T-helper 2 cell (primary cell): Measurements from ENCODE around the gene SLC22A23.
"Not testable (repeated sequence)": the region's sequence is repeated elsewhere in the genome, so short reads cannot be mapped to it uniquely, and the experiment has no call there.

Experiments used
- DNase-seq, 5 experiments: peaks; one replicate each; pipeline versions ENCODE4 v3.0.0 to v3.0.0-alpha.2; 2012 to 2022

SLC22A23 gene

DNA sequence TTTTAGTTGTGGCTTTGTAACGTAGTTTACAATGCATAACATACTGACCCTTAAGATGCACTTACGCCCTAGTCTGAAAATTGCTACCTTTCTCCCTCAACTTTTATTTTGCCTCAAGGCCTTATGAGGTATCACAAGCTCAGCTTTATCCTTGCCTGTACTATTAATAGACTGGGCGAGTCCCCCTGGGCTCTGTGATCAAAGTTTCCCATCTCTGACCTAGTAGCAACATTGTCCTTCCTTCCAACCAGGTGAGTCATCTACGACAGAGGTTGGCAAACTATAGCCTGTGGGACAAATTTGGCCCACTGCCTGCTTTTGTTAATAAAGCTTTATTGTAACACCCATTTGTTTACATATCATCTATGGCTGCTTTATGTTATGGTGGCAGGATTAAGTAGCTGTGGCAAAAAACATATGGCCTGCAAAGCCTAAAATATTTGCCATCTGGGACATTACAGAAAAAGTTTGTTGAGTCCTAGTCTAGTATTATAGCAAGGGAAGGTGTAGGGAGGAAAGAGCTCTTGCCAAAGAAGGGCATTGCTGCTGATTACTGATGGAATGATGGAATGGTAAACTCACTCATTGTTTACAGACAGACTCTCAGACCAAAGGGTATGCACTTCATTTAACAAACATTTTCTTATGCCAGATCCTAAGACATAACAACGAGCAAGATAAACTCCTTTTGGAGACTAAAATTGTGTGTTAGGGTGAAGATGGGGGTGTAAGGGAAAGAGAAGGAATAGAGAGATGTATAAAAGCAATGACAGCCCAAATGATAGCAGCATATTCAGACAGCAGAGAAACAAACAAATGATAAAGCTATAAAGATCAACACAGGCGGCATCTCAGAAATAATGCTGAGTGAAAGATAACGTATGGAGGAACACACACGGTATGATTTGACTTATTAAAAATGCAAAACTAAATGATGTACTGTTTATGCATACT, 74.2 kb downstream of the SLC22A23 start:
- DNase-seq = no peak

DNA sequence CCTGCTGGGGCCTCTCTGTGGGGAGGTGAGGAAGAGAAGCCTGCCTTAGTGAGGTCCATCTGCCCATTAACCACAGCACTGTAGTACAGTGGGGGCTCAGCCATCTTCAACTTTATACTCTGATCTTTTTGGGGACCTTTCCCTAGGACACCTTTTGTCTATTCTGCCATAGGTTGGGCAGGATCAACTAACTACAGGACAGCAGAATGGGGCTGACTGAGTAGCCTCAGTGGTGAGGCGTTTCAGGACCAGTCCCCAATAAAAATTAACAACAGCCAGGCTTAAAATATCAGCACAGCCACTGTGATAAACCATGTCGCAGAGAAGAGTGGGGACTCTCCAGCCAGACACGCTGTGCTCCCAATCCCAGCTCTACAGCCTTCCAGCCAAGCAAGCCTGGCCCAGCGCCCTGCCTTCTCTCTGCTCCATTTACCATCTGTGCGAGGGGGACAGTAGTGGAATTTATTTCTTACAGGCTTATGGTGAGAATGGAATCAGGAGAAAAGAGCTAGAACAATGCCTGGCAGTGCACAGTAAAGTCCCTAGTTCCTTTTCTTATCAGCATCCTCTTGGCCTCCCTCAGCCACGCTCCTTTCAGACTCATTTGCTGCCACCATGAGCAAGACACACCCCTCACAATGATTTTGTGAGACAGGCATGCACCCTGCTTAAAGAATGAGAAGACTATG, 75.5 kb downstream of the SLC22A23 start:
- DNase-seq = no peak

DNA sequence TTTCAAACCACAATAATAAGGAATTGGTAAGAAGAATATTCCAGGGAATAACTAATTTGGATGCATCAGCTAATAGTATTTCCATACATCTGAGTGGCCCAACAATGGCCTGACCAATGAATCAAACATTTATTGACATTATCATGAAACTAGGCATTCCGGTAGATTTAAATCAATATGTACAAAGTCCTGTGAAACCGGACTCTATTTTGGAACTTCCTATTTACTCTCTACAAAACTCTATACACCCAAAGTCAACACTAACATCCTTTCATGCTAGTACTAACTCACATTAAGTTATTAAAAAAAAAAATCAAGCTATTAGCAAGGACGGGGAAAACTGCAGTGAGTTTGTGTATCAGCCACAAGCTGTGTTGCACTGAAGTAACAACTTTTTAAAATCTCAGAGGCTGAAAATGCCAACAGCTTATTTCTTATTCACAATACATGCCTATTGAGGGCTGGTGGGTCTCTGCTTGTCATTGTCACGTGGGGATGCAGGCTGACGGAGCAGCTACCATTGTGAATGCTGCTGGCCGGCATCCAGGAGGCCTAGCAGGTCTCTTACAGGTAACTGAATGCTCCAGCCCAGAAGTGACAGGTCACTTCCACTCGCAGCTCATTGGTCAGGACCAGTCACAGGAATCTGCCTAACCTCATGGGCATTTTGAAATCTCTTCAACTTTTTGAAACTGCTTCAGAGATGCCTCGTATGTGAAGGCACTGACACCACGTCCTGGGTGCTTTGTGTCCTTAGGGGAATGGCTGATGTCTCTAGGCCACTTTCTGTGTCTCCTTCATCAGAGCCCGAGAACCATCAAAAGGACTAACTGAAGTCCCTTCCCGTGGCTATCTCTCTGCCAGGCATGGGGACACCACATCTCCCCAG, 76.3 kb downstream of the SLC22A23 start:
- no peak for DNase-seq

DNA sequence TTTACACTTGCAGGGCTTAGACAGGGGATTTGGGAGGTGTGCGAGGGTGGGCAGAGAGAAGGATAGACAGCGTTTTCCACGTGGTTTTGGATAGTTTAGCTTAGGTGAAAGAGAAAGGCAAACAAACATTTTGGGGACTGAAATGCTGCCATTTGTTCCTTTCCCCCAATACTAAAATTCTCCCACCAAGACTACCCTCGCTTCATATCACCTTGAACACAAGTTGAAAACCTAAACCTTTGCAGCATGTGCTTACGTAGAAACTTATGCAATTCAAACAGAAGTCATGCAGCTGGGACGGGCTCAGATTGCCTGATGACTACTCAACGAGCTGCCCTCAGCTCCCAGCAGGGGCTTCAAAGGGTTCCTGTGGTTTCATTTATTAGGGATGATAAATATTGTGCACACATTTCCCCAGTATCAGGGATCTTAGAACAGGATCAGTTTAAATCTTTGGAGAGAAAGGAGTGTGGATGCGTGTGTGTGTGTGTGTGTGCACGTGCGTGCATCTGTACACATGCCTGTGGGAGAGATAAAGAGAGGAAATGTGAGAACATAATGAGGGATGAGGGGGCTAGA, 77.3 kb downstream of the SLC22A23 start:
- DNase-seq = no peak

DNA sequence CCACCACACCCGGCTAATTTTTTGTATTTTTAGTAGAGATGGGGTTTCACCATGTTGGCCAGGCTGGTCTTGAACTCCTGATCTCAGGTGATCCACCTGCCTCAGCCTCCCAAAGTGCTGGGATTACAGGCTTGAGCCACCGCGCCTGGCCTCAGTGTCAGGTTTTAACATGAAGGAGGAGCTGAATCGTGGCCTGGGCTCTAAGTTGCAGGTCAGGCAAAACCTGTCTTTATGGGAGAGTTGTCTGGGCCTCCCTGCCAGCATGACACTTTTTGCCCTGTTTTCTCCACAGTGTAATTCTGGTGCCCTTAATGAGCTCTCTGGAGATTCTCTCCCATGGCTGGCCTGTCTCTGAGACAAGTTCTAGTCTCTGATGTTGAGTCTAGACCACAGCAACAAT, 78.0 kb downstream of the SLC22A23 start:
- not testable (repeated sequence) for DNase-seq

DNA sequence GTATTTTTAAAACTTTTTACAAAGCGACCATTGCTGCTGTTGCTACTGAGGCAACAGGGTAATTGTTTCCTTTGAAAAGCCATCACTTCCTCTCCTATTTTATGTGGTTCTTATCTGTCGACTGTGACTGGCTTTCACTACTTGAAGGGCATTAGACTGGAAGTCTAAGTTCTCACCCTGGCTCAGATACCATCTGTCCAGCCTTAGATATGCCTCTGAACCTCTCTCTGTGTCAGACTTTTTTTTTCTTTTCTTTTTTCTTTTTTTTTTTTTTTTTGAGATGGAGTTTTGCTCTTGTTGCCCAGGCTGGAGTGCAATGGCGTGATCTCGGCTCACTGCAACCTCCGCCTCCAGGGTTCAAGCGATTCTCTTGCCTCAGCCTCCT, 78.5 kb downstream of the SLC22A23 start:
- peak in 1 of 5 experiments; percentile 87 for DNase-seq

DNA sequence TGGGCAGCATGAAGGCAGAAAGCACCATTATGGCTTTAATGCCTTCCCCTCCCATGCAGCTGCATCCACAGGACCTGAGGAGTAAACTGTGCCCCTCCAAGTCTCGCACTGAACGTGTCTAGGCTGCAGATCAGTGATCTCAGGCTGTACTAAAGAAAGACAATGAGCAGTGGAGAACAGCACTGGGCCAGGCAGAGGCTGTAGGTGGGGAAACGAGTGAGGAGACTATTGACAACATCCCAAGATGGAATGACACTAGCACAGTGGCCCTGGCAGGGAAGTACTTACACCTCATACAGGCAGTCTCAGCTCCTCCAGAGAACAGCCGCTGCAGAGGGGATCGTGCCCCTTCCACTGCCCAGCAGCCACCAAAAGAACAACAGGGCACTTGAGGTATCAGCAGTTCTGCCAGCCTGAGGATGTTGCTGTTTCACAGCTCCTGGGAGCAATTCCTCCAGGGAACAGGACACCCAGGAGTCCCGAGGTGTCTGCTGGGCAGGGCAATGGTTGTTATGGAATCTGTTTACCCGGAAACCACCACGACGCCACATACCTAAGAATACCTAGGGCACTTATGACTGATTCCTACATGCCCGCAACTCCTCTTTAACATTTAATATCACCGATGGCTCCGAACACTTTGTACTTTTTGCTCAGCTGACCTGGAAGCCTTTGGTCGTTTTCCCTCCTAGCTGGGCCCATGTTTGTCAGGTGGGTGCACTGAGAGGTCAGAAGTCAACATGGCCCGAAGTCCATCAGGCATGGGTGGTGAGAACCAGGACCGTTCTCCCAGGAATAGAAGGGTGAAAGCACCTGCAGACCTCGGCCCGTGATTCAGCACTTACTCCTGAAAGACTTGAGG, 79.1 kb downstream of the SLC22A23 start:
- DNase-seq = peak in 1 of 5 experiments; percentile 15

DNA sequence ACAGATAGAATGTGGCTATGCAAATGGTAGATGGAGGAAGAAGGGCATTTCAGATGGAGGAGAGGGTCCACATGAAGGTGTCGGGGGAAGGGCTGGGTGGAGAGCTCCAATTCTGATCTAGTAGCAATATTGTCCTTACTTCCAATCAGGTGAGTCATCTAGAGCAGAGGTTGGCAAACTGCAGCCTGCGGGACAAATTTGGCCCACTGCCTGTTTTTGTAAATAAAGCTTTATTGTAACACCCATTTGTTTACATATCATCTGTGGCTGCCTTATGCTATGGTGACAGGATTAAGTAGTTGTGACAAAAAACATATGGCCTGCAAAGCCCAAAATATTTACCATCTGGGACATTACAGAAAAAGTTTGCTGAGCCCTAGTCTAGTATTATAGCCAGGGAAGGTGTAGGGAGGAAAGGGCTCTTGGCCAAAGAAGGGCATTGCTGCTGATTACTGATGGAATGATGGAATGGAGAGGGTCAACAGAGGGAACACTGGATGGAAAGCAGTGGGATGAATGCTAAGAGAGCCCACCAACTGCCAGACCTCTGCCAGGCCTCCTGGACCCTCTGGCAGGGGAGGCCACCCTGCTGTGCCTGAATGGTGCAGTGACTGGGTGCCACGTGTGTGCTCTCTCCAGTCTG, 79.8 kb downstream of the SLC22A23 start:
- no peak for DNase-seq

DNA sequence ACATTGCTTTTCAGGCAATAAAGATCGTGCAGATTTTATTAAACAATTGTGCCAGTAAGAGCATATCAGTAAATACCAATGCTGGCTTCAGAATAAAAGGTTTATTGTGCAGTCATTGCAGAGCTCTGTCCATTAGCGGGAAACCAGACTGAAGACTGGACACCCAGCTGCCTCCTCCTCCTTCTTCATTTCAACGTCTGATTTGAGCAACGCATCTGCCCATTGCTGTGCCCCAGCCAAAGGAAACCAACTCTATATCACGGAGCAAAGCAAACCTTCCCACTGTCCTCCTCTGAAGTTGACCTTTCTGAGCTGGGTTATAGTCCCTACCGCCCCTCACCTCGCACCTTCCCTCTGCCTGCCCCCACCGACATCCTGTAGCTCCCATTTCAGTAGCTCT, 80.8 kb downstream of the SLC22A23 start:
- DNase-seq = no peak

DNA sequence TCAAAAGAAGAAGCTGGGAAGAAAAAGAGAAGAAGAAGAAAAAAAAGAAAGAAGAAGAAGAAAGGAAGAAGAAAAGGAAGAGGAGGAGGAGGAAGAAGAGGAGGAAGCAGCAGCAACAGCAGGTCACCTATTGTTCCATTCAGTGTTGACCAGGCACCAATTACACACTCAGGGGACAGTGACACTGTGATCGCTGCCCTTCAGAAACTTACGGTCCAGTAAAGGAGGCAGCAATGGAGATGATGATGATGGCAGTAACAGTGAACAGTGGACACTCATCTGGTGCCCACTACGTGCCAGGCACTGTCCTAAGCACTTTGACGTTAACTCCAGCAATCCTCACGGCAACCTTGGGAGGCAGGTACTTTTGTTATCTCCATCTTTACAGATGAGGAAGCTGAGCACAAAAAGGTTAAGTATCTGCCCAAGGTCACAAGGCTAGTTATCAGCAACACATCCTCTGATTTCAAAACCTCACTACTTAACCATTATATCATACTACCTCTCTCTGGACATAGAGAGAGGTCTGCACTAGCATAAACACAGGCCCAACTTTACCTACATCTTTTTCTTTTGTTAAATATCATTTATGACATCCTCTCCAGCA, 83.2 kb downstream of the SLC22A23 start:
- no peak for DNase-seq

DNA sequence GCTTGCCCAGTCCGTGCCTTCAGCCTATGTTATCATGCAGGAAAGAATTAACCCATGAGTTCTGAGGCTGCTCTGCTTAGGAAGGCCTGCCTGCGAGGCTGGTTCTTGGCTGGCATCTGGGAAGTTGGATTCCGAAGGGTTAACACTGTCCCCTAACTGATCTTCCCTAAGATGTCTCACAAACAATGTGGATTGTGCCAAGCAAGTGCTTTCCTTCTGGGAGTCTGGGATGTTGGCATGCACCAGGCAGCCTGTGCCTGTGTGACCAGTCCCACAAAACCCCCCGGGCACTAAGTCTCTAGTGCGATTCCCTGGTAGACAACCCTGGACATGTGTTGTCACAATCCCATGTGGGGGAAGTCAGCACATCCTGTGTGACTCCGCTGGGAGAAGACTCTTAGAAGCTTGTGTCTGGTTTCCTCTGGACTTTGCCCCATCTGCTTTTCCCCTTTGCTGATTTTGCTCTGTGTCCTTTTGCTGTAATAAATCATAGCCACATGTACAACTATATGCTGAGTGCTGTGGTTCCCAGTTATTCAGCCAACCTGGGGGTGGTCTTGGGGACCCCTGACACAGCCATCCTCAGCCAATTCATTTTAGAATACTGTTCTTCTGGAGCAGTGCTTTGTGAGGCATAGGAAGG, 83.8 kb downstream of the SLC22A23 start:
- DNase-seq = no peak

DNA sequence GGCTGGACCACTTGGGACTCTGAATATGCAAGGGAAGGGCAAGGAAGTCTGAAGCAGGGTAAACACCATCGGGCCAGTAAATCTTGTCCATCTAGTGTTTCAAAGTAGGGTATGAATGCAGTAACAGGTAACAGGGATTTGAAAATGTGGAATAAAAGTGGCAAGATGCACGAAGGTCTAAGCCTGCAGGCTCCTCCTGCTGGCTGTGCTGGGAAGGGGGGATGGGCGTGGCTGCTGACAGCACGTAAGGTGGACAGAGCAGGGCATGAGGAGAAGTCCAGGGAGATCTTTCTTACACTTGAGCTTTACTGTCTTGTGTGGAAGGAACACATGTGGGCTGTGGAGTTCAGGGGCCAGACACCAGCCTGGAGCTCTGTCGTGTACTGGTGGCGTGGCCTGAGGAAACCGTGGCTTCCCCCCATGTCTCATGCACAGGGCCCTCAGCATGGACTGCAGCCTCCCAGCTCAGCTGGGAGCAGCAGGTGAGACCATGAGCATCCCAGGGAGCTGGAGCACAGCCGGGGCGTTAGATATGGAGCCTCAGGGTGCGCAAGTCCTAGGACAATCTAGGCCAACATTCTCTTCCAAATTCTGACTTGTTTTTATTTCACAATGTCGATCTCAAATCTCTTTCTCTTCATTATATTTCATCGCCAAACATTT, 84.5 kb downstream of the SLC22A23 start:
- no peak for DNase-seq

DNA sequence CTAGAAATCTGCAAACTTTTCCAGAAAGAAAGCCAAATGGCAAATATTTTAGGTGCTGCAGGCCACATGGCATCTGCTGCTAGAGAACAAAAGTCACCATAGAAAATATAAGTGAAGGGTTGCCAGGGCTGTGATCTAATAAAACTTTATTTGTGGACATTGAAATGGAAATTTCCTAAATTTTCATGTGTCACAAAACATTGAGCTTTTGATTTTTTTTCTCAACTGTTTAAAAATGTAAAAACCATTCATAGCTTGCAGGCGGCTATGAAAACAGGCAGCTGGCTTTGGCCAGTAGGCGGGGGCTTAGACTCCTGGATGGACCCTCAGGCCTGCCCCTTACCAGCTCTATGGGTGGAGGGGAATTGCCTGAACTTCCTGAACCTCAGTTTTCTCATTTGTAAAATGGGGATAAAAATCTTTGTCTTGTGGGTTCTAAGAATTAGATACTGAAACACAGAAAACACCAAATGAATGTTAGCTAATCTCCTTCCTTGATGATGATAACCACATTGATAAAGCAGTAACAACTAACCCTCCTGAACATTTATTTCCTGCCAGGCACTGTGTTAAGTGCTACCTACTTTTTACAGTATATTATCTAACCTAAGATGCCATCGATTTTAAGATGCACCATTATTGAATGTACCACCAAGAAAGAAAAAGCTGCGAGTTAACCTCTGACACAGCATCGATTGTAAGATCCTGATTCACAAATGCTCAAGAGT, 85.5 kb downstream of the SLC22A23 start:
- peak in 1 of 5 experiments; percentile 75 for DNase-seq

DNA sequence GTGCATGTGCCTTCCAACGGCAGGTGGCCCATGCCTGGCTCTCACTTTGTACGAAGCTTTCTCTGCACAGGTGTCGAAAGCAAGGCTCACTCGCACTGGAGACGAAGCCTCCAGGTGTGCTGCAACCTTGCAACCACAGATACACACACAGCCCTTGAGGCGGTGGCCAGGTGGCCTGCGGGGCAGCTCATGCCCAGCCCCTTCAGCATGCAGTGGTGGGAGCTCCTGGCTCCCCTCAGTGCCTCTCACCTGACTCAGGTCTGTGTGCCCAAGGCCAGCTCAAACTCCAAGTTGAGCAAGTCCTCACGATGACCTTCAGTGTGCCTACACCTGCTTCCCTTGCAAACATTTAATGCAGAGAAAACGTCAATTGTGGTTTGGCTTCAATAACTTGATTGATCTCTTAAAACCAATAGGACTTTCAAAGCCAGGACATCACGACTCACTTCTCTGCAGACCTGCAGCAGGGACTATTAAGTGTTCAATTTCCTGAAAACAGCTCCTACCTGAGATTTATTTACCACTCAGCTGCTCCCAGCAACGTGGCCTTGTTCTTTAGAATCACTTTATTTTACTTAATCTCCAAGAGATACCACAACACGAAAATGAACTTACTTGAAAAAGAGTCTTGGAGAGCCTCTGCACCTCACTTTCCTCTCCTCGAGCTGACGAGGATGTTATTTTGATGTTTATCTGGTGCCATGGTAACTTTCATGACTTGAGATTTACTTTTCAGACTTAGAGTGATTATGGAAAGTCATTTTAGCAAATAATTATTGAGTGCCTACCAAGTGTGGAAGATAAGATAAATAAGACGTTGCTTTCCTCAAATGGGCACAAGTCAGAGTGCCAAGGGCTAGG, 86.3 kb downstream of the SLC22A23 start:
- peak in 3 of 5 experiments; percentile 8 to 82 (median 49) for DNase-seq

DNA sequence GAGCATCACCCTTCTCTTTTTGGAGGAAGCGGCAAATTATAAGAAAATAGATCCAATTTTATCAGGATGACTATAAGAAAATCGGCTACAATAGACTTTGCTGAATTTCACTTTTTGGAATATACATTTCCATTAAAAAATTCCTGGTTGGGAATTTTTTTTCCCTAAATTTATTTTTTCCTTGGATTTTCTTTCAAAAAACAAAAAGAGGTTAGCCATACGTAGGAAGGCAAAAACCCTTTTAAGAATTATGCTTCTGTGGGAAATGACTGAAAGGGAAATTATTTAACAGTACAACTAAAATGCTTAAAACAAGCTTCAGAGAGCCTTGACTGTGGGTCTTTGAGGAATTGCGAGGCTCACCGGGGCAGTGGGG, 86.9 kb downstream of the SLC22A23 start:
- DNase-seq = no peak

DNA sequence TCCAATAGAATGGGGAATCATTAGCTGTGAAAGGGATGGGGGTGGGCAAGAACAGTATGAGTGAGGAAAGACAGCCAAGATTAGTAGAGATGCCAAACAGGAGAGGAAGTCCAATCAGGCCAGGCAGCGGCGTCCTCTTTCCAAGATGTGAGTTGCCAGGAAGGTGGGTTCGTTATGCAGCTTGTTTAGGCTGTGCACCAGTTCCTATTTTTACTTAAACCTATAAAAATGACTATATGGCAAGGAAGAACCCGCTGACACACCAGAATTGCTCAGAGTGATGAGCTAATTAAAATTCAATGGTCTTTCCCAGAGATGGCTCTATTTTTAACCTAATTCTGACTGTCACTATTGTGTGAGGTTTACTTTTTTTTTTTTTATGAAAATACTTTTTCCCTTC, 88.2 kb downstream of the SLC22A23 start:
- no peak for DNase-seq

DNA sequence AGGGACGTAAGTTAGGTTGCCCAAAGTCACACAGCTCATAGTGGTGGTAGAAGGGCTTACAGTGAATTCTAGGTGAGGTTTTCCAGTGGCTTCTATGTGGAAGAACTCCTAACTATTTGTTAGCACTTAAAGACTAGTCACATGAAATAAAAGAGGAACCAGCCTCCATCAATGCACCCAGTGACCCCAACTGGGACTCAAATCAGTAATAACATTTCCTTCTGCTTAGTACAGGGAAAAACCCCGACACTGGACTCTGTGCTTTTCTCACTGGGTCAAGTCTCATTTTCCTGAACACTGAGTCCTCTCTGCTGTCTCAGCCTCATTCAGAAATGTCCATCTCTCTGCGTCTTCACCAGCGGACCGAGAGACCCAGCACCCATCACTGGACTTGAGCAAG, 89.2 kb downstream of the SLC22A23 start:
- no peak for DNase-seq
